T-helper 2 cell (primary cell): Measurements from ENCODE around the gene CEP55.
"Not testable (repeated sequence)": the region's sequence is repeated elsewhere in the genome, so short reads cannot be mapped to it uniquely, and the experiment has no call there.

Experiments used
- DNase-seq, 5 experiments: peaks; one replicate each; pipeline versions ENCODE4 v3.0.0 to v3.0.0-alpha.2; 2012 to 2022
- total RNA-seq, 2 donors: gene quantifications; one replicate each; lab custom pipeline; 2026; lab: John Stamatoyannopoulos, UW

Gene CEP55
- total RNA-seq = 1.2 to 6.6 reads per million in 2 donors

- peak; percentile 92 to 98 (median 92) for DNase-seq
These were observed at the start of gene CEP55 for GRCh38 chr10:93496322-93497041. Gene CEP55 (plus strand): TSS chr10:93496612. CDS start chr10:93500052, 3,440 bp downstream.

GRCh38 chr10:93447019-93447418 is 49.4 kb upstream of the CEP55 start:
- no peak for DNase-seq

GRCh38 chr10:93447970-93448369 is 48.4 kb upstream of the CEP55 start:
- DNase-seq = no peak

- DNase-seq = no peak
These were observed 45.0 kb upstream of the CEP55 start for GRCh38 chr10:93451244-93451947.

- peak in 1 of 5 experiments; percentile 83 for DNase-seq
These were observed 44.3 kb upstream of the CEP55 start for GRCh38 chr10:93452143-93452542.

GRCh38 chr10:93454146-93454545 is 42.3 kb upstream of the CEP55 start:
- no peak for DNase-seq

- no peak for DNase-seq
These were observed 41.7 kb upstream of the CEP55 start for GRCh38 chr10:93454736-93455135.

GRCh38 chr10:93456480-93456879 is 39.9 kb upstream of the CEP55 start:
- no peak for DNase-seq

- no peak for DNase-seq
These were observed 38.9 kb upstream of the CEP55 start for GRCh38 chr10:93457511-93457910.

GRCh38 chr10:93458821-93459257 is 37.6 kb upstream of the CEP55 start:
- no peak for DNase-seq

- no peak for DNase-seq
These were observed 36.9 kb upstream of the CEP55 start for GRCh38 chr10:93459466-93459865.

- no peak for DNase-seq
These were observed 35.2 kb upstream of the CEP55 start for GRCh38 chr10:93461109-93461806.

- peak in 1 of 5 experiments; percentile 52 for DNase-seq
These were observed 34.6 kb upstream of the CEP55 start for GRCh38 chr10:93461807-93462178.

GRCh38 chr10:93462371-93462770 is 34.0 kb upstream of the CEP55 start:
- DNase-seq = no peak

GRCh38 chr10:93462881-93463280 is 33.5 kb upstream of the CEP55 start:
- peak in 2 of 5 experiments; percentile 10 to 89 for DNase-seq

- no peak for DNase-seq
These were observed 32.5 kb upstream of the CEP55 start for GRCh38 chr10:93463723-93464476.

GRCh38 chr10:93464776-93465388 is 31.5 kb upstream of the CEP55 start:
- no peak for DNase-seq

GRCh38 chr10:93465806-93466675 is 30.4 kb upstream of the CEP55 start:
- no peak for DNase-seq

- DNase-seq = not testable (repeated sequence)
These were observed 28.8 kb upstream of the CEP55 start for GRCh38 chr10:93467635-93468034.

GRCh38 chr10:93468461-93469213 is 27.8 kb upstream of the CEP55 start:
- no peak for DNase-seq
